ENCODE measurements around the gene ETV6. TPM values are rescaled to one million over a fixed set of nuclear protein-coding genes. Genes with fewer than 3 reads are reported as not detected.

The ETV6 gene
- total RNA-seq, 1 experiment from 2014 or later: 14.1 TPM

DNA sequence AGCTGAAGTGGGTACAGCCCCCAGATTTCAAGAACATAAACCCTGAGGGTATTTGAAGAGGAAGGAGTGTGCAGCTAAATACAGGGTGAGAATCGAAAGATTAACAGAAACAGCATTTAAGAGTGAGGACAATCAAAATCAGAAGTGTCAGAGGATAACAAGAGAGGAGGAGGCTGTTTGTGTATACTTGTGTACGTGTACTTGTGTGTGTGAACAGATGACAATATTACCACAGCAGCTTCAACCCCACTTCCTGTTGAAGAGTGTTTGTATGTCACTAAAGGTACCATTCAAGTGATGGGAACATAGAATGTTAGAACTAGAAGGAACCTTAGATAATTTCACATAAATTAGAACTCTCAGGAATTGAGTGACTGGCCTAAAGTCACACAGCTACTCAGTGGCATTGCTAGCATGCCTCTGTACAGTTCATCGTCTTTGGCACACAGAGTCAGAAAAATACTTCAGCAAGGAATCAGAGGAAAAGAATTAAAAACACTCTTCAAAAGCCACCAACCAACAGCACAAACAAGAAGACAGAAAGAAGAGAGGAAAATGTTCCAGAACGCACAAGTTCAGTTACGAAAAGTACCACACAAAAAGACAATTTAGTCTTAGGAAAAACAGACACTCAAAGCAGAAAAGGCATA, 256.9 kb downstream of the ETV6 start:
- ChIA-PET RAD21 (ENCODE audit: low non-redundant PET in 1 of 2, low total read pairs in 2 of 2, uncharacterized antibody in 2 of 2, unreplicated experiment in 2 of 2) (no interaction called here), CTCF (no interaction called here)
- TF ChIP-seq JUND (IDR thresholded peaks at IDR 0.05) (no peak), SIN3A (IDR thresholded peaks at IDR 0.05; ENCODE audit: low read depth) (no peak), POLR2A (IDR thresholded peaks at IDR 0.05; ENCODE audit: borderline replicate concordance, extremely low read depth, insufficient read depth, insufficient read length) (no peak), EZH2 (IDR thresholded peaks at IDR 0.05) (no peak), ZNF274 (IDR thresholded peaks at IDR 0.05; ENCODE audit: low read depth, low read length) (no peak), SRF (IDR thresholded peaks at IDR 0.05; ENCODE audit: low read depth) (no peak), ELF1 (IDR thresholded peaks at IDR 0.05; ENCODE audit: borderline replicate concordance, low read depth) (no peak), TCF7L2 (IDR thresholded peaks at IDR 0.05; ENCODE audit: borderline replicate concordance, extremely low read depth, insufficient read depth, insufficient read length) (no peak), POLR2AphosphoS5 (IDR thresholded peaks at IDR 0.05; ENCODE audit: low read depth, low read length) (no peak), RAD21 (IDR thresholded peaks at IDR 0.05; ENCODE audit: low read depth) (no peak)
- TF ChIP-seq, protein P1, sequence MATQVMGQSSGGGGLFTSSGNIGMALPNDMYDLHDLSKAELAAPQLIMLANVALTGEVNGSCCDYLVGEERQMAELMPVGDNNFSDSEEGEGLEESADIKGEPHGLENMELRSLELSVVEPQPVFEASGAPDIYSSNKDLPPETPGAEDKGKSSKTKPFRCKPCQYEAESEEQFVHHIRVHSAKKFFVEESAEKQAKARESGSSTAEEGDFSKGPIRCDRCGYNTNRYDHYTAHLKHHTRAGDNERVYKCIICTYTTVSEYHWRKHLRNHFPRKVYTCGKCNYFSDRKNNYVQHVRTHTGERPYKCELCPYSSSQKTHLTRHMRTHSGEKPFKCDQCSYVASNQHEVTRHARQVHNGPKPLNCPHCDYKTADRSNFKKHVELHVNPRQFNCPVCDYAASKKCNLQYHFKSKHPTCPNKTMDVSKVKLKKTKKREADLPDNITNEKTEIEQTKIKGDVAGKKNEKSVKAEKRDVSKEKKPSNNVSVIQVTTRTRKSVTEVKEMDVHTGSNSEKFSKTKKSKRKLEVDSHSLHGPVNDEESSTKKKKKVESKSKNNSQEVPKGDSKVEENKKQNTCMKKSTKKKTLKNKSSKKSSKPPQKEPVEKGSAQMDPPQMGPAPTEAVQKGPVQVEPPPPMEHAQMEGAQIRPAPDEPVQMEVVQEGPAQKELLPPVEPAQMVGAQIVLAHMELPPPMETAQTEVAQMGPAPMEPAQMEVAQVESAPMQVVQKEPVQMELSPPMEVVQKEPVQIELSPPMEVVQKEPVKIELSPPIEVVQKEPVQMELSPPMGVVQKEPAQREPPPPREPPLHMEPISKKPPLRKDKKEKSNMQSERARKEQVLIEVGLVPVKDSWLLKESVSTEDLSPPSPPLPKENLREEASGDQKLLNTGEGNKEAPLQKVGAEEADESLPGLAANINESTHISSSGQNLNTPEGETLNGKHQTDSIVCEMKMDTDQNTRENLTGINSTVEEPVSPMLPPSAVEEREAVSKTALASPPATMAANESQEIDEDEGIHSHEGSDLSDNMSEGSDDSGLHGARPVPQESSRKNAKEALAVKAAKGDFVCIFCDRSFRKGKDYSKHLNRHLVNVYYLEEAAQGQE (IDR thresholded peaks at IDR 0.05; ENCODE audit: low read depth): no peak
- TF ChIP-seq, protein P2, sequence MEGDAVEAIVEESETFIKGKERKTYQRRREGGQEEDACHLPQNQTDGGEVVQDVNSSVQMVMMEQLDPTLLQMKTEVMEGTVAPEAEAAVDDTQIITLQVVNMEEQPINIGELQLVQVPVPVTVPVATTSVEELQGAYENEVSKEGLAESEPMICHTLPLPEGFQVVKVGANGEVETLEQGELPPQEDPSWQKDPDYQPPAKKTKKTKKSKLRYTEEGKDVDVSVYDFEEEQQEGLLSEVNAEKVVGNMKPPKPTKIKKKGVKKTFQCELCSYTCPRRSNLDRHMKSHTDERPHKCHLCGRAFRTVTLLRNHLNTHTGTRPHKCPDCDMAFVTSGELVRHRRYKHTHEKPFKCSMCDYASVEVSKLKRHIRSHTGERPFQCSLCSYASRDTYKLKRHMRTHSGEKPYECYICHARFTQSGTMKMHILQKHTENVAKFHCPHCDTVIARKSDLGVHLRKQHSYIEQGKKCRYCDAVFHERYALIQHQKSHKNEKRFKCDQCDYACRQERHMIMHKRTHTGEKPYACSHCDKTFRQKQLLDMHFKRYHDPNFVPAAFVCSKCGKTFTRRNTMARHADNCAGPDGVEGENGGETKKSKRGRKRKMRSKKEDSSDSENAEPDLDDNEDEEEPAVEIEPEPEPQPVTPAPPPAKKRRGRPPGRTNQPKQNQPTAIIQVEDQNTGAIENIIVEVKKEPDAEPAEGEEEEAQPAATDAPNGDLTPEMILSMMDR (IDR thresholded peaks at IDR 0.05 in 2 of 3, conservative IDR thresholded peaks at IDR 0.05 in 1 of 3; ENCODE audit: borderline replicate concordance in 1 of 3, insufficient read depth in 1 of 3, low read depth in 2 of 3, low read length in 2 of 3): no peak
- TF ChIP-seq, protein P3, sequence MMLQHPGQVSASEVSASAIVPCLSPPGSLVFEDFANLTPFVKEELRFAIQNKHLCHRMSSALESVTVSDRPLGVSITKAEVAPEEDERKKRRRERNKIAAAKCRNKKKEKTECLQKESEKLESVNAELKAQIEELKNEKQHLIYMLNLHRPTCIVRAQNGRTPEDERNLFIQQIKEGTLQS (IDR thresholded peaks at IDR 0.05): no peak

More for the DNA sequence above, 256.9 kb downstream of the ETV6 start:
- H3K9me3 ChIP-seq (ENCODE audit: control insufficient read depth in 1 of 2, insufficient read depth in 1 of 2, low read depth in 1 of 2, low read length in 2 of 2): no peaks in the 10 kb centered on the region
- no peaks in the 10 kb centered on the region for H3K9me2 ChIP-seq (ENCODE audit: insufficient read depth)
- DNase-seq (ENCODE audit: low read depth, low spot score) (no peak), ATAC-seq (no peak)
- H4K20me1 ChIP-seq (ENCODE audit: insufficient read depth): no peaks in the 10 kb centered on the region
- no peak overlapping the region for H2AFZ ChIP-seq (ENCODE audit: low read depth, low read length, poor library complexity, severe bottlenecking)
- no TSS peak for BruUV-seq (replicated peaks)
- H3K4me1 ChIP-seq (ENCODE audit: control insufficient read depth in 1 of 2, insufficient read depth in 2 of 2, low read length in 2 of 2): no peaks in the 10 kb centered on the region
- intact Hi-C loops (cut with micrococcal nuclease): no loop called here
- no peak overlapping the region for H3K27ac ChIP-seq (ENCODE audit: low read depth, low read length)
- H3K4me3 ChIP-seq (replicated peaks in 1 of 2; ENCODE audit: low read depth in 1 of 2, low read length in 2 of 2): no peak overlapping the region
- POLR2A ChIA-PET: no interaction called here
- no peaks in the 10 kb centered on the region for H3K79me2 ChIP-seq (ENCODE audit: insufficient read depth, low read length)
- H3K4me2 ChIP-seq (ENCODE audit: low read length): no peak overlapping the region
- H3K9ac ChIP-seq (ENCODE audit: low read length): no peak overlapping the region
- no peaks in the 10 kb centered on the region for H3K36me3 ChIP-seq (ENCODE audit: control insufficient read depth in 1 of 2, insufficient read depth in 2 of 2, low read length in 2 of 2)
- no peaks in the 10 kb centered on the region for H3K27me3 ChIP-seq (ENCODE audit: insufficient read depth, low read length)
